HG02852 (cell line): Measurements from ENCODE around the gene UBAC1.

Source experiments
- ATAC-seq: cut with Tn5 transposase; IDR thresholded peaks from one replicate; pipeline ENCODE4 v1.9.1; 2021; ENCODE audit warnings: mild to moderate bottlenecking, moderate library complexity; ENCODE audit not compliant: unreplicated experiment

UBAC1 gene

DNA sequence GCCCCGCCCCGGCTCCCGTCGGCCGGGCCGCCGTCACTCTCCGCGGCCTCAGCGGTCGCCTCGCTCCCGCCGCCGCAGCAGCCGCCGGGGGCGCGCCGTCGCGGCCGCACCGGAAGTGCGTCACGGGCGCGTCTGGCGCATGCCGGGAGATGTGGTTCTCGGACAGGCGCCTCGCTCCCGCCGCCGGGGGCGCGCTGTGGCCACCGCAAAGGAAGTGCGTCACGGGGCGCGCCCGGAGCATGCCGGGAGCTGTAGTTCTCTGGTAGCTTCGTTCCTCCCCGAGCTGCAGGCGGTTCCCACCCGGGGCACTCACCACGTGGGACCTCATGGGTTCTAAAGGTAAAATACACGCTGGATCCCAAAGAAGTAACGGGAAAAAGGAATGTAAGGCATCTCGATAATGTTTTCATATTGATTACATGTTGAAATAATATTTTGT is at the start of gene UBAC1:
Gene UBAC1, minus strand, starts transcription at position 97 of the 439 bp plus-strand sequence. CDS start 211 bp downstream, outside the sequence.
- ATAC-seq, result peak; percentile 87

DNA sequence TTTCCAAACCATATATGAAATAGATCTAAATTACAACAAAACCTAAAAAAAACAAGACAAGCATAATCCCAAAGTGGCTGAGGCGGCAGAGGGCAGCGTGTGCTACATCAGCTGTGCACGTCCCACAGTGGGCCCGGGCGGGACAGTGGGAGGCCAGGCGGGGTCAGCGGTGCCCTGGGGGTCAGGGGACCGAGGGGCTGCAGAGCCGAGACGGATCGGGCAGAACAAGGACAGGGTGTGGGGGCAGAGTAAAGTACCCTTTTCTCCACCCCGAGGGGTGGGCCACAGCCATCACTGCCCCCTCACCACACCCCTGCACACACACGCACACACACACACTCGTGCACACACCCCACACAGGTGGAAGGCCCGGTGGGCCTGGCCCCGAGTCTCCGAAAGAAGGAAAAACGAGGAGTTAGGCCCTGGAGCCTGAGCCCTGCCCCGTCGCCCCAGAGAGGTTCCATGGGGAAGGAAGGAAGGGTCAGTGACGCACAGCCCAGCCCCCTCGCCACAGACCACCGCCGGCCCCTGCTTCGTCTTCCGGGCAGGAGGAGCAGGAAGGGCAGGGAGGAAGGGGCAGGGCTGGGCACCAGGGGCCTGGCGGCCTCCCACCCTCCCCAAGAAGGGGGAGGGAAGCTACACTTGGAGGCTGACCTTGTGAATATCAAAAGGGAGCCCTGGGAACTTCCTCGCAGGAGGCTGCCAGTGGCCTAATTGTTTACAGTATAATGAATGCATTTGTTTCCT is 49.6 kb upstream of the UBAC1 start:
- ATAC-seq, result no peak

- no peak for ATAC-seq
These were observed 49.0 kb upstream of the UBAC1 start for GRCh38 chr9:136010176-136010575.

DNA sequence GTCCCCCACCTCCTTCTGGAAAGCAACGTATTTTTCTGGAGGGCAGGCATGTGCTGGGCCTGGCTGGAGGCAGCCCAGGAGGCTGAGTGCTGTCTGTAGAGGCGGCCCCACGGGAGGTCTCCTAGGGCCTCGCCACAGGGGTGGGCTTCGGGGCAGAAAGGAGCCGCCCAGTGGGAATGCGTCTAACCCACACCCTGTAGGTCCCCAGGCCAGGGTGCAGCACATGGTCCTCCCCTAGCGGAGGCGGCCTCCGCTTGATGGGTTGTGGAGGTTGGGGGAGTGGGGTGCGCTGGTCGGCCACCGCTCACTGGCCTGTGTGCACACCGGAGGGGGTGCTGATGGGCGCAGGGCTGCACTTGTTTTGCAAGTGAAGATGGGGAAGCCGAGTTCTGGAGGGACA is 48.3 kb upstream of the UBAC1 start:
- no peak for ATAC-seq

- ATAC-seq, result no peak
These were observed 47.5 kb upstream of the UBAC1 start for GRCh38 chr9:136008693-136008997.

DNA sequence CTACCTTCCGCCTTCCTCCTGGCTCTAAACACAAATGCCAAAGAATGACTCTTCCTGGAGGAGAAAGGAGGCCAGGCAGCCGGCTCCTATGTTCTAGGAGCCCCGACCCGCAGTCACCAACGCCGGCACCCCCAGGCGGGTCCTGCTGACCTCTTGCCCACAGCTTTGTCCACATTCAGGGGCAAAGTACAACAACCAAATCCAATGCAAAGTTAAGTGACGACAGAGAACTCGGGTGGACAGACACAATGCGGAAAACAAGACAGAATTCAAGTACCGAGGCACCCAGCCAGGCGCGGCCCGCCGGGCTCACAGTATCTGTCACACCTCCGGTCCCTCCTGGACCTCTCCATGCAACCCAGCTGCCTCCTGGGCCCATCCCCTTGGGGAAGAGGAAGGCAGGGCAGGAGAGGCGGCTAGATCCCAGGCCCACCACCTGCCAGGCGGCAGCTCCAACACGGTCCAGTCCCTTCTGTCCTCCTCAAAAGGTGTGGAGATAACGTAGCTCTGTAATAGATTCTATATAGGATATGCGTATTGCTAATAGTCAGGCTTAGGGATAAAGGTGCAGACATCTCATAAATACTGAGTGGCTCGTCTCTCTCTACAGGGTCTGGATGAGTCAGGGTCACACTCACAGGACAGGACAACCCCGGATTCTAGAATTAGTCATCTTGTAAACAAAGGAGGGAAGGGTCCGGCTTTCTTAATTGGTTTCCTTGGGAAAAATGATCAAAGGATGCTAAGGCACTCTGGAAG is 46.9 kb upstream of the UBAC1 start:
- no peak for ATAC-seq

DNA sequence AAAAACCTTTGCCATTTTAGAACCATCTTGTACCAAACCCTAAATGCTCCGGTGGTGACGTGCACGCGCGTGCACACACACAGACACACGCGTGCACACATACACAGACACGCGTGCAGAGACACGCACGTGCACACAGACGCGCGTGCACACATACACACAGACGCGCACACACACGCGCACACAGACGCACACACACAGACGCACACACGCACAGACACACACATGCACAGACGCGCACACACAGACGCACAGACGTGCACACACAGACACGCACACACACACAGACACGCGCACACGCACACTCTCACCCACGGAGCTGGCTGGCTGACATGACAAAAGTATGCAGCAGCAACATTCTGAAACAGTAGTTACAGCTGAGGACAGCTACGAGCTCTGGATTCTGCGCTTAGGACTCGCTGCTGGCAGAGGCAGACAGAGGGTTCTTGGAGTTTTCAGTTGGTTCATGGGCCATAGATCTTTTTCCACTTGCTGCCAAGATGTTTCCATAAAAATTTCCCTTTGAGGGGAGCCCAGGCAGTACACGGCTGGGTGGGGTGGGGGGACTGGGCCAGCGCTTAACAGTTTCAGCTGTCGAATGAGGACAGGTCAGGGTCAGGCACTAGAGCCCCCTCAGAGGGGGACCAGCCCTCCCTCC is 46.2 kb upstream of the UBAC1 start:
- ATAC-seq, result no peak

- no peak for ATAC-seq
These were observed 45.0 kb upstream of the UBAC1 start for GRCh38 chr9:136006169-136006568.

GRCh38 chr9:136004712-136005111 is 43.5 kb upstream of the UBAC1 start:
- no peak for ATAC-seq

- ATAC-seq, result no peak
These were observed 43.0 kb upstream of the UBAC1 start for GRCh38 chr9:136004219-136004618.

- ATAC-seq, result no peak
These were observed 42.4 kb upstream of the UBAC1 start for GRCh38 chr9:136003411-136004218.

- no peak for ATAC-seq
These were observed 41.7 kb upstream of the UBAC1 start for GRCh38 chr9:136002881-136003280.

DNA sequence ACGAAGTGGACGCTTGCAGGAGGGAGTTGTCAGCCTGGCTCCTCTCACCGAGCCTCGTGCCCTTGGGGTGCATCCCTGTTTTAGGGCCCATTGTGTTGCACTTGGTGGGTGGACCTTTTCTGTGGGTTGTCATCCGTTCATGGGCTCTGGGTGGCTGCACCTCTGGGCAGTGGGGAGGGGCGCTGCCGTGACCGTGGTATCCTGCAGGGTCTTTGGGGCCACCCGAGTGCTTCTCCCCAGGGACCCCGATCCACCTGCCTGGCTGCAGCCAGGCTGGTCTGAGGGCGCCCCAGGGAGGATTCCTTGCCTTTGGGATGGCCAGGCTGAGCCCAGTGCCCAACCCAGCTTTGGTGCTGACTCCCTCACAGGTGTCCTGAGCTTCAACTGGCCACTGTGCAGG is 41.0 kb upstream of the UBAC1 start:
- ATAC-seq, result no peak

DNA sequence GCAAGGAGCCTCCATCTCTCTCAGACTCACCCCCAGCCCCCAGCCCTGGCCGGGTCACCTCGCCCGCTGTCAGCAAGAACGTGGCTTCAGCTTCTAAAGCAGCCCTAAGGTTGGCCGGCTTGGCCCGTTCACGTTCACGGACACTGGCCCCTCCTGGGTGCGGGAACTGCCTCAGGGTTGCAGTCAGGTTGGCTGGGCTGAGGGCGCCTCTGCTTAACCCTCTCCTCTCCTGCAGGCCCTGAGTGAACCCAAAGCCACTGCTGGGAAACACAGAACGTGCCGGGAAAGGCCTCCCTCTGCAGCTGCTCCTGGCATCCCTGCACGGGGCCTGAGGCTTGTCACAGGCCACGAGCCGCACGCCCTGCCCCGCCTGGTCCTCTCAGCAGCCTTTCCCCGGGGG is 40.1 kb upstream of the UBAC1 start:
- no peak for ATAC-seq

DNA sequence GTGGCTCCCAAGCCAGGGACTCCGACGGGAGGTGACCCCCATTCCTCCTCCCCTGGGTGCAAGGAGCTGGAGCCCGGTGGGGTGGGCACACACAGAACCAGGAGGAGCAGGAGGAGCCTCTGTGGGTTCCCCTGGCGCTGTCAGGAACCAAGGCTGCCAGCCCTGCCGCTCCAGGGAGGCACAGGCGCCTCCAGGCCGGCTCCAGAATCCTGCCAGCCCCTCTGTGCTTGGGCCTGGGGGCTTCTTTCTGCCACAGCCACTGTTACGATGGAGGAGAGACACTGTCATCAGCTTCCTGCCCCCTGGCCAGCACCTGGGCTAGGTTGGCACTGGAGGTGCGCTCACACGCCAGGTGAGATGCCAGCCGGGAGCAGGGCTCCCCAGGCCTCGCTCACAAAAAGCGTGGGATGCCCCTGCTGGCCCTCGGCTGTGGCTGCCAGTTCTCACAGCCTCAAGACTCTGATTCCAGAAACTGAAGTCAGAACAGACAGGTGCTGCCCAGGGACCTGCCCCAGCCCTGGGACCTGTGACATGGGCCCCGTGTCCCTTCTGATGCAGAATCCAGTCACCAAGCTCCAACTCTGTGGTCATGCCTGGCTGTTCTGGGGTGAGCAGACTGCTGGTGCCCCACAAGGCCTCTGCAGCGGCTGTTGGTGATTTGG is 37.4 kb upstream of the UBAC1 start:
- ATAC-seq, result no peak

- no peak for ATAC-seq
These were observed 36.8 kb upstream of the UBAC1 start for GRCh38 chr9:135998016-135998380.

DNA sequence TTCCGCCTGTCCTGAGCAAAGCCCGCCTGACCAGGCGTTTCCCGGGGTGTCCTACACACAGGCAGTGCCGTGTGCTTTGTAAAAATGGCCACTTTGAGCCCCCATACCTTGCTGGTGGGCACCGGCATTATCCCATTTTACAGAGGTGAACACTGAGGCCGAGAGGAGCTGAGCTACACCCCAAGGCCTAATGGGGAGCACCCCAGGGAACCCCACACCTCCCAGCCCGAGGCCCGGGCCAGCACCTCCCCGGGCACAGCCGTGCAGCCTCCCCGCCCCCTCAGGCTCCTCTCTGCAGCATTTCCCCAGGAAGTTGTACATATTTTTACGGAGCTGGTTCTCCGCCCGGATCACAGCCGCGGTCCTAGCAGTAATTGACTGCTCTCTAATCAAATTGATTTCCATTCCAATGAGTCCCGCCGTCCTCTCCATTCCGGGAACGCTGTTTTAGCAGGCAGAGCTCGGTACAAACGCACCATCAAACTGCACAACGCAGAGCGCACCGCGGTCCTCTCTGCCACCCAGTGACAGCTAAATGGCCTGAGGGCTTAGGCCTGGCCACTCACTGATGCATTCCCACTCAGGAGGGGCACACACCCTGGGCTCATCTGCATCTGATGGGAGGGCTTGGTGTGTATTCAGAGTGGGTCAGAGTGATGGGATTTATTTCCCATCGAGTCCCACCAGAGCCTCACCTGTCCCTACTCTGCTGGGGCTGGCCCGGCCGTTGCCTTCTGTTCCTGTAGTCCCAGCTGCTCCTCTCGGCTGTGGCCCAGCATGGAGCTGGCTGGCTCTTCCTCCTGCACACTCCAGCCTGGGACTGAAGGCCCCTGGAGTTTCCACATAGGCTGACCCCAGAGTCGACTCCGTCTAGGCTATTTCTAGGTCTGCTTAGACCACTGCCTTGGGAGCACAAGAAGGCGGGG is 36.2 kb upstream of the UBAC1 start:
- ATAC-seq, result no peak

DNA sequence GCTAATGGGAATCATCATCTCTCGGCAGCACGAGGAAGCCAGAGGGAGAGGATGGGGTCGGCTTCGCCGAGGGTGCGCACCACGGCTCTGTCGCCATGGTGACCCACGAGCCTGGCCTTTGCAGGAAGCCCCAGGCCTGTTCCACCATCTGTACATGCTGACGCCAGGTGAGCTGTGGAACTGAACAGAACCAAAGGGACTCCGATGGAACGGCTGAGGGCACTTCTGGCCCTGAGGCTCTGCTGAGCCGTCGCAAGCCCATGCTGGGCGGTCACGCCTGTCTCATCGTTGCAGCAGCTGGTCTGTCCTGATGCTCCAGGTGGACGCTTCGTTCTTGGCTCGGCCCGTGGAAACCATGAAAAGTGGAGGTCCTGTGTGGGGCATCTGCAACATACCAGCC is 34.6 kb upstream of the UBAC1 start:
- ATAC-seq, result no peak

DNA sequence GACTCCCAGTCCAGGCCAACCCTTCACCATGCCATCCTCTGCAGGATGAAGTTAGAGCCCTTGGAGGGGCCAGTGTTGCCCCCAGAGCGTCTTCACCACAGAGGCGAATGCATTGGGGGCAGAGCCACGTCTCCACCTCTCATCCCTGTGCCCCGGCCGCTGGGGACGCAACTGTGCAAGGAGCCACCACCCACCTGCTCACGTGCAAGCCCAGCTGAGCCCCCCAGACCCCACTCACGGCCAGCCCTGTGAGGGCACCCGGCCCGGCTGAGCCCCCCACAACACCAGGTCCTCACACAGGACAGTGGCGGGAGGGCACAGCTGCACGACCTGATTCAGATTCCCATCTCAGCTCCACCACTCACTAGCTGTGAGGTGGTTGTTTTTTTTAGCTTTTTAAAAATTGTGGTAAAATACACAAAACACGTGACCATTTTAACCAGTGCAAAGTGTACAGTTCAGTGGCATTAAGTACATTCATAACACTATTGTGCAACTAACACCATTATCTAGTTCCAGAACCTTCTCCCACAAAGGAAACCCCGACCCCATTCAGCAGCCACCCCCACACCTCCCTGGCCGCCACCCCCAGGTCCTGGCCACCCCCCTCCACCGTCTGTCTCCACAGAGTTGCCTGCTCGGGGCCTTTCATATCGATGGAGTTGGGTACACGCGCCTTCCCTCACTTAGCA is 33.5 kb upstream of the UBAC1 start:
- no peak for ATAC-seq
